ENCODE data around the gene KLKB1.

KLKB1 gene

GRCh38 chr4:186307916-186308315 is 80.6 kb downstream of the KLKB1 start:
- no peak for DNase-seq (ENCODE audit: low read depth in 2 of 2)
